Stimulated activated CD8-positive, alpha-beta memory T cell treated with anti-CD3 and anti-CD28 coated beads, Interleukin-4, amount 100 ng/mL, for 4 hours (primary cell): Measurements from ENCODE around the gene SLC10A4.

Experiments used
- DNase-seq, 2 donors: peaks; one replicate each; pipeline ENCODE4 v3.0.0-alpha.2; 2020; ENCODE audit warnings: low read depth in 2 of 2, low spot score in 1 of 2

SLC10A4 gene

GRCh38 chr4:48484494-48485168 lies 1.5 kb downstream of the SLC10A4 start:
- DNase-seq = no peak

GRCh38 chr4:48489683-48490011 lies 6.5 kb downstream of the SLC10A4 start:
- no peak for DNase-seq

- no peak for DNase-seq
Observed at GRCh38 chr4:48490012-48490679, 7.0 kb downstream of the SLC10A4 start, which contains the start of gene ZAR1. Gene ZAR1 (plus strand): TSS chr4:48490252. CDS start chr4:48490292, 40 bp downstream.

- no peak for DNase-seq
Observed at GRCh38 chr4:48490680-48491513, 7.8 kb downstream of the SLC10A4 start.

GRCh38 chr4:48491514-48492176 lies 8.5 kb downstream of the SLC10A4 start:
- DNase-seq = no peak

- DNase-seq = no peak
Observed at GRCh38 chr4:48493452-48494100, 10.4 kb downstream of the SLC10A4 start.

- DNase-seq = no peak
Observed at GRCh38 chr4:48495941-48496340, 12.8 kb downstream of the SLC10A4 start.

- DNase-seq = no peak
Observed at GRCh38 chr4:48498895-48499294, 15.8 kb downstream of the SLC10A4 start.

- DNase-seq = no peak
Observed at GRCh38 chr4:48499551-48500066, 16.5 kb downstream of the SLC10A4 start.

GRCh38 chr4:48503233-48504025 lies 20.3 kb downstream of the SLC10A4 start:
- DNase-seq = no peak

- no peak for DNase-seq
Observed at GRCh38 chr4:48504026-48504330, 20.8 kb downstream of the SLC10A4 start.

GRCh38 chr4:48504352-48504751 lies 21.2 kb downstream of the SLC10A4 start:
- no peak for DNase-seq

GRCh38 chr4:48506716-48507115 lies 23.6 kb downstream of the SLC10A4 start:
- no peak for DNase-seq

- DNase-seq = no peak
Observed at GRCh38 chr4:48509543-48509942, 26.4 kb downstream of the SLC10A4 start.

- no peak for DNase-seq
Observed at GRCh38 chr4:48518143-48518542, 35.0 kb downstream of the SLC10A4 start.

- no peak for DNase-seq
Observed at GRCh38 chr4:48526406-48526805, 43.3 kb downstream of the SLC10A4 start.

- DNase-seq = no peak
Observed at GRCh38 chr4:48538358-48538757, 55.2 kb downstream of the SLC10A4 start.
